Activated T-cell treated with anti-CD3 and anti-CD28 coated beads for 1 hour (primary cell): Measurements from ENCODE around the gene THSD4.

Experiments
- DNase-seq: peaks from one replicate; pipeline ENCODE4 v3.0.0-alpha.2; 2020; ENCODE audit warnings: low read depth

Gene THSD4

GRCh38 chr15:71456362-71456761 is 341.1 kb downstream of the THSD4 start:
- DNase-seq: no peak

GRCh38 chr15:71456811-71457210 is 341.5 kb downstream of the THSD4 start:
- no peak for DNase-seq

GRCh38 chr15:71458089-71458660 is 342.9 kb downstream of the THSD4 start:
- DNase-seq: no peak

- no peak for DNase-seq
Measured at GRCh38 chr15:71461748-71462147, 346.5 kb downstream of the THSD4 start.

GRCh38 chr15:71462638-71463037 is 347.4 kb downstream of the THSD4 start:
- DNase-seq: no peak

- DNase-seq: no peak
Measured at GRCh38 chr15:71463156-71463665, 347.9 kb downstream of the THSD4 start.

GRCh38 chr15:71465131-71465955 is 350.1 kb downstream of the THSD4 start:
- no peak for DNase-seq

- no peak for DNase-seq
Measured at GRCh38 chr15:71468715-71469114, 353.4 kb downstream of the THSD4 start.

GRCh38 chr15:71469413-71469812 is 354.1 kb downstream of the THSD4 start:
- no peak for DNase-seq

- no peak for DNase-seq
Measured at GRCh38 chr15:71471347-71471746, 356.1 kb downstream of the THSD4 start.

- no peak for DNase-seq
Measured at GRCh38 chr15:71472566-71472965, 357.3 kb downstream of the THSD4 start.

- no peak for DNase-seq
Measured at GRCh38 chr15:71473751-71474150, 358.5 kb downstream of the THSD4 start.

- no peak for DNase-seq
Measured at GRCh38 chr15:71476823-71477222, 361.6 kb downstream of the THSD4 start.

- no peak for DNase-seq
Measured at GRCh38 chr15:71480556-71480955, 365.3 kb downstream of the THSD4 start.

- no peak for DNase-seq
Measured at GRCh38 chr15:71484080-71484479, 368.8 kb downstream of the THSD4 start.

GRCh38 chr15:71485094-71485693 is 369.9 kb downstream of the THSD4 start:
- no peak for DNase-seq

GRCh38 chr15:71489570-71489969 is 374.3 kb downstream of the THSD4 start:
- no peak for DNase-seq

GRCh38 chr15:71493526-71493925 is 378.3 kb downstream of the THSD4 start:
- DNase-seq: no peak

- DNase-seq: no peak
Measured at GRCh38 chr15:71494563-71495397, 379.5 kb downstream of the THSD4 start.

GRCh38 chr15:71495398-71495780 is 380.1 kb downstream of the THSD4 start:
- no peak for DNase-seq

GRCh38 chr15:71496336-71496955 is 381.2 kb downstream of the THSD4 start:
- no peak for DNase-seq
